ENCODE measurements around the gene HIVEP1. TPM values are rescaled to one million over a fixed set of nuclear protein-coding genes. Genes with fewer than 3 reads are reported as not detected.

HIVEP1 gene
- total RNA-seq, 4 donors from 2014 or later = 26.8 to 69.3 (median 38.8) TPM

- TF ChIP-seq POLR2A (IDR thresholded peaks at IDR 0.05) (no peak), CTCF (IDR thresholded peaks at IDR 0.05) (no peak)
- no peak overlapping the region for H3K27ac ChIP-seq
- no peak for DNase-seq
- no peaks in the 10 kb centered on the region for H3K27me3 ChIP-seq
- H3K4me3 ChIP-seq = no peak overlapping the region
- no peaks in the 10 kb centered on the region for H3K36me3 ChIP-seq
- H3K4me1 ChIP-seq = no peaks in the 10 kb centered on the region
- no peaks in the 10 kb centered on the region for H3K9me3 ChIP-seq
These were observed 188.0 kb downstream of the HIVEP1 start for GRCh38 chr6:12200015-12200564.

- no peaks in the 10 kb centered on the region for H3K27me3 ChIP-seq
- H3K4me3 ChIP-seq = no peak overlapping the region
- no peaks in the 10 kb centered on the region for H3K9me3 ChIP-seq
- no peak overlapping the region for H3K27ac ChIP-seq
- H3K36me3 ChIP-seq = no peaks in the 10 kb centered on the region
- DNase-seq = no peak
- TF ChIP-seq POLR2A (IDR thresholded peaks at IDR 0.05) (no peak), CTCF (IDR thresholded peaks at IDR 0.05) (no peak)
- H3K4me1 ChIP-seq = no peaks in the 10 kb centered on the region
These were observed 188.6 kb downstream of the HIVEP1 start for GRCh38 chr6:12200761-12201160.

- Histone ChIP-seq H3K36me3 (no peaks in the 10 kb centered on the region), H3K4me1 (no peaks in the 10 kb centered on the region), H3K4me3 (no peak overlapping the region), H3K27me3 (no peaks in the 10 kb centered on the region), H3K27ac (no peak overlapping the region), H3K9me3 (no peaks in the 10 kb centered on the region)
- TF ChIP-seq CTCF (IDR thresholded peaks at IDR 0.05) = no peak
- no peak for TF ChIP-seq POLR2A (IDR thresholded peaks at IDR 0.05)
- no peak for DNase-seq
These were observed 190.9 kb downstream of the HIVEP1 start for GRCh38 chr6:12203001-12203400.

GRCh38 chr6:12208190-12208589 is 196.1 kb downstream of the HIVEP1 start:
- Histone ChIP-seq H3K4me3 (no peak overlapping the region), H3K36me3 (no peaks in the 10 kb centered on the region), H3K4me1 (no peaks in the 10 kb centered on the region), H3K9me3 (no peaks in the 10 kb centered on the region), H3K27ac (no peak overlapping the region), H3K27me3 (no peaks in the 10 kb centered on the region)
- TF ChIP-seq CTCF (IDR thresholded peaks at IDR 0.05) = no peak
- TF ChIP-seq POLR2A (IDR thresholded peaks at IDR 0.05) = no peak
- DNase-seq = peak in 1 of 3 donors; percentile 45

- no peaks in the 10 kb centered on the region for H3K27me3 ChIP-seq
- no peak overlapping the region for H3K4me3 ChIP-seq
- TF ChIP-seq CTCF (IDR thresholded peaks at IDR 0.05) (no peak), POLR2A (IDR thresholded peaks at IDR 0.05) (no peak)
- H3K27ac ChIP-seq = no peak overlapping the region
- H3K36me3 ChIP-seq = no peaks in the 10 kb centered on the region
- DNase-seq = no peak
- no peaks in the 10 kb centered on the region for H3K4me1 ChIP-seq
- H3K9me3 ChIP-seq = no peaks in the 10 kb centered on the region
These were observed 196.6 kb downstream of the HIVEP1 start for GRCh38 chr6:12208673-12209072.

Other genes starting within 250 kb of the HIVEP1 start
- 100 to 1,000 TPM in 3 of 4 donors, 10 to 100 TPM in 1; 33.8 to 187 (median 133) TPM for gene ADTRP, start 233.5 kb upstream of the HIVEP1 start, total RNA-seq

Measured in Peyer's patch (tissue), 4 donors.